Testis (tissue), 2 donors: ENCODE measurements around the gene MED25.

ENCODE experiments used
- CTCF ChIP-seq, 3 experiments: fragments of 450-650 bp in 2 of 3; fragments of 200-600 bp in 1 of 3; sonication (generic) in 1 of 3; IDR thresholded peaks; one replicate each; pipeline ENCODE4 v1.5.1; 2016 to 2019; ENCODE audit warnings: antibody characterized with exemption in 3 of 3, mild to moderate bottlenecking in 2 of 3, moderate library complexity in 1 of 3
- POLR2A ChIP-seq: fragments of 450-650 bp; IDR thresholded peaks from one replicate; pipeline ENCODE4 v1.6.1; 2017; ENCODE audit warnings: antibody characterized with exemption, mild to moderate bottlenecking, moderate library complexity

GRCh38 chr19:49837009-49837310, 18.9 kb downstream of the MED25 start:
- TF ChIP-seq CTCF (IDR thresholded peaks at IDR 0.05) (no peak), POLR2A (no peak)
